K562 (cell line): ENCODE results near the gene CLDN24. TPM values are rescaled to one million over a fixed set of nuclear protein-coding genes. Genes with fewer than 3 reads are reported as not detected.

Experiments
- ATAC-seq: fragments of 200-7000 bp; cut with Tn5 transposase; 3 replicates; pipeline ENCODE4 v1.9.1; 2020; ENCODE audit warnings: moderate library complexity
- BruUV-seq: library from RNA; stranded (reverse); fragments of 400-500 nt; replicated peaks from 2 replicates; lab custom pipeline; 2021; lab: Mats Ljungman, UMichigan
- CTCF ChIA-PET: fragments of 300-600 bp; formaldehyde crosslinking; extraction: SDS; loops from one replicate; lab custom pipeline; 2021; ENCODE audit warnings: low intra/inter-chr PET ratio; lab: Yijun Ruan, JAX
- POLR2A ChIA-PET: fragments of 300-600, 350-650 bp; sonication (Branson Sonifier 250); formaldehyde crosslinking; extraction: SDS; loops from one replicate; lab custom pipeline; 2021; ENCODE audit warnings: antibody characterized with exemption, inconsistent platforms; lab: Yijun Ruan, JAX
- DNase-seq, 4 experiments: peaks; one replicate each; pipeline versions ENCODE4 v3.0.0 to v3.0.0-alpha.2; 2011 to 2018; ENCODE audit warnings: low spot score in 3 of 4, mixed read lengths in 3 of 4; ENCODE audit errors: extremely low read depth in 1 of 4
- FAIRE-seq: peaks from 2 replicates; lab custom pipeline; 2011; peaks lifted over from hg19 to GRCh38; lab: Jason Lieb, UNC
- H2AFZ ChIP-seq: 2 replicates; pipeline ENCODE4 v1.6.0; 2011; ENCODE audit warnings: low read depth, low read length, control low read depth, inconsistent platforms
- H3K27ac ChIP-seq: fragments of 200-600 bp; 3 replicates; pipeline ENCODE4 v1.8.0; 2011; ENCODE audit warnings: low read depth, mild to moderate bottlenecking, control low read depth, inconsistent platforms, low read length, moderate library complexity, mixed read lengths; ENCODE audit errors: extremely low read depth
- H3K27me3 ChIP-seq, 2 experiments: fragments of 300-600 bp in 1 of 2; 2 replicates in 1 of 2; 3 replicates in 1 of 2; pipeline versions ENCODE4 v1.6.0 to v1.8.0; 2011; ENCODE audit warnings: inconsistent platforms in 2 of 2, low read length in 2 of 2, mild to moderate bottlenecking in 1 of 2, mixed read lengths in 1 of 2, moderate library complexity in 1 of 2; ENCODE audit not compliant: control insufficient read depth in 2 of 2, insufficient read depth in 2 of 2
- H3K36me3 ChIP-seq: fragments of 300-600 bp; 3 replicates; pipeline ENCODE4 v1.8.0; 2011; ENCODE audit warnings: mild to moderate bottlenecking, low read length, inconsistent platforms; ENCODE audit not compliant: control insufficient read depth, insufficient read depth
- H3K4me1 ChIP-seq, 2 experiments: fragments of 200-600 bp in 1 of 2; replicated peaks in 1 of 2; 2 replicates in 1 of 2; 3 replicates in 1 of 2; pipeline versions ENCODE4 v1.5.1 to v1.8.0; 2011; ENCODE audit warnings: inconsistent platforms in 2 of 2, low read length in 2 of 2, mild to moderate bottlenecking in 1 of 2, mixed read lengths in 1 of 2, moderate library complexity in 1 of 2; ENCODE audit not compliant: control insufficient read depth in 2 of 2, insufficient read depth in 2 of 2
- H3K4me2 ChIP-seq: 2 replicates; pipeline ENCODE4 v1.6.1; 2011; ENCODE audit warnings: low read length, control low read depth, inconsistent platforms, mixed read lengths; ENCODE audit not compliant: insufficient read depth
- H3K4me3 ChIP-seq: fragments of 200-600 bp; sonication (generic), shearing (Covaris generic); 2 replicates; pipeline ENCODE4 v1.5.1; 2016; ENCODE audit warnings: control low read depth, inconsistent platforms
- H3K79me2 ChIP-seq: fragments of 200-600 bp; 3 replicates; pipeline ENCODE4 v1.8.0; 2011; ENCODE audit warnings: low read length, inconsistent platforms; ENCODE audit not compliant: control insufficient read depth, insufficient read depth
- H3K9ac ChIP-seq, 2 experiments: 2 replicates each; pipeline versions ENCODE4 v1.6.0 to v1.6.1; 2011; ENCODE audit warnings: low read depth in 2 of 2, low read length in 2 of 2, control low read depth in 1 of 2, inconsistent platforms in 1 of 2, mild to moderate bottlenecking in 1 of 2, mixed read lengths in 1 of 2; ENCODE audit not compliant: insufficient read depth in 1 of 2
- H3K9me1 ChIP-seq: one replicate; pipeline ENCODE4 v1.6.0; 2011; ENCODE audit warnings: inconsistent platforms, mild to moderate bottlenecking, low read length, moderate library complexity; ENCODE audit not compliant: control insufficient read depth, insufficient read depth
- H3K9me3 ChIP-seq: replicated peaks from 2 replicates; pipeline ENCODE4 v1.5.1; 2011; ENCODE audit warnings: low read depth, low read length, inconsistent platforms; ENCODE audit not compliant: control insufficient read depth, insufficient read depth
- H4K20me1 ChIP-seq: replicated peaks from 2 replicates; pipeline ENCODE4 v1.6.1; 2011; ENCODE audit warnings: low read length, inconsistent platforms, mixed read lengths; ENCODE audit not compliant: control insufficient read depth, insufficient read depth
- BRF2 ChIP-seq: IDR thresholded peaks from 3 replicates; pipeline ENCODE4 v1.6.1; 2011; ENCODE audit warnings: borderline replicate concordance, mild to moderate bottlenecking; ENCODE audit not compliant: insufficient read length, insufficient read depth
- E2F5 ChIP-seq: sonication (generic); formaldehyde crosslinking; IDR thresholded peaks from 2 replicates; pipeline ENCODE4 v1.8.0; 2022; ENCODE audit warnings: mild to moderate bottlenecking, missing genetic modification reagents
- FOXO4 ChIP-seq: fragments of 450-650 bp; formaldehyde crosslinking; IDR thresholded peaks from 2 replicates; pipeline ENCODE4 v1.4.0; 2020; ENCODE audit warnings: mild to moderate bottlenecking, moderate library complexity
- IRF2 ChIP-seq: sonication (generic); formaldehyde crosslinking; IDR thresholded peaks from 2 replicates; pipeline ENCODE4 v1.8.1; 2022; ENCODE audit warnings: mild to moderate bottlenecking, missing genetic modification reagents
- POLR2G ChIP-seq: fragments of 200-400 bp; formaldehyde crosslinking; IDR thresholded peaks from 2 replicates; pipeline ENCODE4 v1.6.1; 2017; ENCODE audit warnings: low read depth, mild to moderate bottlenecking, antibody characterized with exemption, low read length, moderate library complexity
- RNF219 ChIP-seq: fragments of 250-450 bp; sonication (Bioruptor Pico); IDR thresholded peaks from 2 replicates; pipeline ENCODE4 v1.5.0; 2022; ENCODE audit warnings: mild to moderate bottlenecking
- SMAD1 ChIP-seq: fragments of 150-350 bp; IDR thresholded peaks from 2 replicates; pipeline ENCODE4 v1.6.1; 2014; ENCODE audit warnings: low read length, low read depth; ENCODE audit not compliant: partially characterized antibody
- TEAD2 ChIP-seq: fragments of 450-650 bp; IDR thresholded peaks from 2 replicates; pipeline ENCODE4 v1.6.1; 2016; ENCODE audit warnings: missing genetic modification characterization, control low read depth, missing compliant biosample characterization
- WHSC1 ChIP-seq: IDR thresholded peaks from one replicate; pipeline ENCODE4 v1.6.1; 2012; ENCODE audit warnings: low read length, control low read depth, inconsistent platforms
- ZNF12 ChIP-seq: sonication (generic); formaldehyde crosslinking; IDR thresholded peaks from 2 replicates; pipeline ENCODE4 v1.4.0; 2020; ENCODE audit warnings: mild to moderate bottlenecking, missing genetic modification reagents
- ZNF354B ChIP-seq: fragments of 250-450 bp; sonication (Bioruptor Pico); IDR thresholded peaks from 2 replicates; pipeline ENCODE4 v1.4.0; 2020
- ZNF395 ChIP-seq: fragments of 200-800 bp; sonication (Bioruptor generic); IDR thresholded peaks from 2 replicates; pipeline ENCODE4 v1.6.1; 2017; ENCODE audit warnings: missing genetic modification characterization, missing compliant biosample characterization
- ZNF766 ChIP-seq: fragments of 200-800 bp; sonication (Bioruptor generic); conservative IDR thresholded peaks from 2 replicates; pipeline ENCODE4 v1.6.1; 2016; ENCODE audit warnings: missing genetic modification characterization, missing compliant biosample characterization
- ZNF830 ChIP-seq: fragments of 250-450 bp; sonication (Bioruptor Pico); IDR thresholded peaks from 2 replicates; pipeline ENCODE4 v1.5.0; 2021; ENCODE audit warnings: mild to moderate bottlenecking
- WGBS: fragments of 100-300 bp; shearing (Covaris generic); methylation state at CpG from one replicate; pipeline ENCODE4 v1.1.6; 2016; ENCODE audit warnings: low coverage, mixed read lengths; ENCODE audit not compliant: insufficient coverage; ENCODE audit errors: missing lambda C conversion rate; 5-methylcytosine and 5-hydroxymethylcytosine counted together
- in situ Hi-C: fragments of 300-500 bp; cut with MboI; formaldehyde crosslinking; loops from 4 replicates; pipeline ENCODE4 v1.15.0; 2018; ENCODE audit warnings: inconsistent platforms, mixed read lengths
- intact Hi-C: fragments of 100-400 bp; cut with micrococcal nuclease; formaldehyde crosslinking; loops from 2 replicates; pipeline ENCODE4 v1.14.2; 2022
- polyA plus RNA-seq, 8 experiments: library from polyadenylated mRNA; depleted of rRNA in 4 of 8; stranded (reverse) in 5 of 8; unstranded in 3 of 8; fragments of >200 nt; fragmentation: Nextera tagmentation in 2 of 8; fragmentation: Illumina TruSeq in 1 of 8; extraction: Ambion mirVana in 2 of 8; extraction: Trizol in 1 of 8; gene quantifications; 2 replicates each; pipeline versions ENCODE4 v1.2.1 to v1.2.3, GENCODE V29; 2011 to 2014; ENCODE audit warnings: inconsistent platforms in 1 of 8, missing spikeins in 1 of 8
- total RNA-seq, 7 experiments: library from RNA; depleted of rRNA in 6 of 7; stranded (reverse); fragments of >200 nt in 6 of 7; fragmentation: Illumina TruSeq in 2 of 7; extraction: Trizol in 2 of 7; gene quantifications; 2 replicates each; pipeline versions ENCODE4 v1.2.1 to v1.2.3, GENCODE V29; 2011 to 2021; ENCODE audit warnings: low replicate concordance in 1 of 7

Gene CLDN24
- total and polyA plus RNA-seq, 9 of the 15 experiments (the other 6 are each of a cell fraction or from before 2014, with no cell fraction given) = not detected

- in situ Hi-C loops = no loop called here
- Histone ChIP-seq H3K27me3 (no peaks in the 10 kb centered on the region), H3K36me3 (no peaks in the 10 kb centered on the region), H3K79me2 (no peaks in the 10 kb centered on the region)
- TF ChIP-seq POLR2G (no peak), ZNF395 (no peak), ZNF354B (CRISPR knock-in tag) (no peak), WHSC1 (no peak), E2F5 (no peak), FOXO4 (no peak), TEAD2 (tag) (no peak), ZNF830 (CRISPR knock-in tag) (no peak), ZNF766 (CRISPR knock-in tag) (no peak), SMAD1 (no peak), ZNF12 (CRISPR knock-in tag) (no peak), RNF219 (CRISPR knock-in tag) (no peak), IRF2 (CRISPR knock-in tag) (no peak), BRF2 (no peak)
- TF ChIP-seq, all 486 proteins: peak for 0
- H3K4me2 ChIP-seq = no peak overlapping the region
- peaks cover 3% of the 10 kb centered on the region; the same call in 1 of the 2 replicates for H3K9me3 ChIP-seq
- ChIA-PET POLR2A (interaction anchor here (0.9 kb wide), 1 partner anchor 17 kb away, joined by 3 read pairs; no protein-coding TSS in a partner anchor), CTCF (no interaction called here)
- intact Hi-C loops = no loop called here
- no peak for ATAC-seq
- no peak overlapping the region for H3K27ac ChIP-seq
- H2AFZ ChIP-seq = no peak overlapping the region
- H3K4me1 ChIP-seq = no peaks in the 10 kb centered on the region
- H4K20me1 ChIP-seq = no peaks in the 10 kb centered on the region
- no peak overlapping the region for H3K9ac ChIP-seq
- H3K4me3 ChIP-seq = no peak overlapping the region
- no peak for DNase-seq
- no TSS peak for BruUV-seq
- FAIRE-seq = no peak
- H3K9me1 ChIP-seq = no peaks in the 10 kb centered on the region
- WGBS = 63% methylated on average over 5 of the region's 5 CpGs
Measured at GRCh38 chr4:183321516-183321915, 710 bp downstream of the CLDN24 start.
